ENCODE data around the gene TBC1D9.
A peak's percentile ranks its signal among the peaks of the same experiment; 100 is the strongest.

Gene TBC1D9

DNA sequence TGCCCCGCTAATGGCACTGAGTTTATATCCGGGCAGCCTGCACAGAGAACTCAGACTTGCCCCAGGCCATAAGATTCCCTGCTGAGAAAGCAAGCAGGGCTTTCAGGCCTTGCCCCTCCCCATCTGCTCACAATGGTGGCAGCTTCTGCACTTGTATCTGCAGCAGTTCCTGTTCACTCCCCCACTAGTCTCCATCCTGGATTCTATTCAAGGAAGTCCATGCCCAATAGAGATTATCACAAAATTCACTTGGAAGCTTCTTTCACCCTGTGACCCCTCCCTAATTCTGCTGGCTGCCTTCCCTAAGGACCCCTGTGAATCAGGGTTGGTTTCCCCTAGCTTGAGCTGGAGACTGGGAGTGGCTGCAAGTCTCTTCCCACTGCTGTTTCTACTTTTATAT lies 152.9 kb downstream of the TBC1D9 start:
- Histone ChIP-seq H3F3A (ENCODE audit: control insufficient read depth, insufficient read depth) (no peaks in the 10 kb centered on the region), H3K4me3 (ENCODE audit: low read length) (no peak overlapping the region), H3K4me1 (ENCODE audit: control insufficient read depth, low read length) (no peaks in the 10 kb centered on the region), H3K79me2 (ENCODE audit: control insufficient read depth, low read length) (no peaks in the 10 kb centered on the region), H3K36me3 (ENCODE audit: control insufficient read depth, low read length) (no peaks in the 10 kb centered on the region), H3K9me2 (replicated peaks; ENCODE audit: control insufficient read depth, low read length) (no peaks in the 10 kb centered on the region), H3K27me3 (ENCODE audit: control insufficient read depth, low read length) (no peaks in the 10 kb centered on the region), H3K4me2 (ENCODE audit: low read length) (no peak overlapping the region), H3K9me3 (ENCODE audit: control insufficient read depth, insufficient read depth, low read length) (no peaks in the 10 kb centered on the region), H3K27ac (ENCODE audit: low read depth, low read length) (no peak overlapping the region), H4K20me1 (ENCODE audit: control insufficient read depth, insufficient read depth, low read depth, low read length) (no peaks in the 10 kb centered on the region)
- TF ChIP-seq EZH2phosphoT487 (IDR thresholded peaks at IDR 0.05; ENCODE audit: borderline replicate concordance, low read length): no peak

DNA sequence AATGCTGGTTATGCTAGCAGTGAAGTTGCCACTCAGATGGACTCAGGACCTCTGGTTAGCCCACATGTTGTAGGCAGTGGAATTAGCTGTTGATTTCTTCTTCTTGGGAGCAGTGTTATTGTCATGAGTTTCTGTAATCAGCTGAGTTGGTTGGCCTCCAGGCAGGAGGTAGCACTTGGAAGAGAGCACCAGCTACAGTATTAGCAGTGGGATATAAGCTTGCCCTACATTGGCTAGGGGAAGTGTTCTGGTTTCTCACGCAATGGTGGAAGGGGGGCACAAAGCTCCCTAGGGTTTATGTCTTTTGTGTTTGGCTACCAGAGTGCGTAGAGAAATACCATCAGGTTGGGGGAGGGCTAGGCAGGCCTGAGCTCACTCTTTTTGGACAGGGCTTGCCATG lies 153.5 kb downstream of the TBC1D9 start:
- Histone ChIP-seq H3F3A (ENCODE audit: control insufficient read depth, insufficient read depth) (no peaks in the 10 kb centered on the region), H3K79me2 (ENCODE audit: control insufficient read depth, low read length) (no peaks in the 10 kb centered on the region), H3K9me2 (replicated peaks; ENCODE audit: control insufficient read depth, low read length) (no peaks in the 10 kb centered on the region), H4K20me1 (ENCODE audit: control insufficient read depth, insufficient read depth, low read depth, low read length) (no peaks in the 10 kb centered on the region), H3K4me1 (ENCODE audit: control insufficient read depth, low read length) (no peaks in the 10 kb centered on the region), H3K27ac (ENCODE audit: low read depth, low read length) (no peak overlapping the region), H3K4me2 (ENCODE audit: low read length) (no peak overlapping the region), H3K9me3 (ENCODE audit: control insufficient read depth, insufficient read depth, low read length) (no peaks in the 10 kb centered on the region), H3K27me3 (ENCODE audit: control insufficient read depth, low read length) (no peaks in the 10 kb centered on the region), H3K4me3 (ENCODE audit: low read length) (no peak overlapping the region), H3K36me3 (ENCODE audit: control insufficient read depth, low read length) (no peaks in the 10 kb centered on the region)
- no peak for TF ChIP-seq EZH2phosphoT487 (IDR thresholded peaks at IDR 0.05; ENCODE audit: borderline replicate concordance, low read length)
- TF ChIP-seq CTCF (IDR thresholded peaks at IDR 0.05; ENCODE audit: low read depth, low read length, poor library complexity, severe bottlenecking): no peak

GRCh38 chr4:140600408-140600807 lies 155.8 kb downstream of the TBC1D9 start:
- Histone ChIP-seq H3K36me3 (ENCODE audit: control insufficient read depth, low read length) (no peaks in the 10 kb centered on the region), H3F3A (ENCODE audit: control insufficient read depth, insufficient read depth) (no peaks in the 10 kb centered on the region), H4K20me1 (ENCODE audit: control insufficient read depth, insufficient read depth, low read depth, low read length) (no peaks in the 10 kb centered on the region), H3K79me2 (ENCODE audit: control insufficient read depth, low read length) (no peaks in the 10 kb centered on the region), H3K4me3 (ENCODE audit: low read length) (no peak overlapping the region), H3K4me2 (ENCODE audit: low read length) (no peak overlapping the region), H3K9me3 (ENCODE audit: control insufficient read depth, insufficient read depth, low read length) (no peaks in the 10 kb centered on the region), H3K27me3 (ENCODE audit: control insufficient read depth, low read length) (no peaks in the 10 kb centered on the region), H3K27ac (ENCODE audit: low read depth, low read length) (no peak overlapping the region), H3K4me1 (ENCODE audit: control insufficient read depth, low read length) (no peaks in the 10 kb centered on the region), H3K9me2 (replicated peaks; ENCODE audit: control insufficient read depth, low read length) (no peaks in the 10 kb centered on the region)
- TF ChIP-seq EZH2phosphoT487 (IDR thresholded peaks at IDR 0.05; ENCODE audit: borderline replicate concordance, low read length) (no peak), CTCF (IDR thresholded peaks at IDR 0.05; ENCODE audit: low read depth, low read length, poor library complexity, severe bottlenecking) (no peak)

DNA sequence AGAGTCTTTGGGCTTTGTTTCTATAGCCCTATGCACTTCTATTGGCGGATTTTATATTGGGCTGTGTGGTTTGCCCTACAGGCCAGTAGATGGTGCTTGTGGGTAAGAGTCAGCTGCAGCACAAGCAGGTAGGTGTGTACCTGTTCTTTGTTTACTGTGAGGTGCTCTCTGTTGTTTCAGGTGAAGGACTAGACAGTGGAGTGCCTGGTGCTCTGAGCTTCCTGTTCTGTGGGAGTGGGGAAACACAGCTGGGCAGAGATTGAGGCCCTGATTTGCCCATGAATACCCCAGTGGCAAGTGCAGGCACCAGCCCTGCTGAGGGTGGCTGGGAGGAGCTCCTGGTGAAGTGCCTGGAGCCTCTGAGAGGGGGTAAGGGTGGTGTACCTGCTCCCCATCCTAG lies 161.1 kb downstream of the TBC1D9 start:
- no peak overlapping the region for H3K4me3 ChIP-seq (ENCODE audit: low read length)
- no peaks in the 10 kb centered on the region for H3K79me2 ChIP-seq (ENCODE audit: control insufficient read depth, low read length)
- H3K9me3 ChIP-seq (ENCODE audit: control insufficient read depth, insufficient read depth, low read length): no peaks in the 10 kb centered on the region
- H4K20me1 ChIP-seq (ENCODE audit: control insufficient read depth, insufficient read depth, low read depth, low read length): no peaks in the 10 kb centered on the region
- no peaks in the 10 kb centered on the region for H3K36me3 ChIP-seq (ENCODE audit: control insufficient read depth, low read length)
- peaks cover 7% of the 10 kb centered on the region for H3K27me3 ChIP-seq (ENCODE audit: control insufficient read depth, low read length)
- no peak overlapping the region for H3K27ac ChIP-seq (ENCODE audit: low read depth, low read length)
- no peaks in the 10 kb centered on the region for H3F3A ChIP-seq (ENCODE audit: control insufficient read depth, insufficient read depth)
- TF ChIP-seq EZH2phosphoT487 (IDR thresholded peaks at IDR 0.05; ENCODE audit: borderline replicate concordance, low read length): no peak
- TF ChIP-seq CTCF (IDR thresholded peaks at IDR 0.05; ENCODE audit: low read depth, low read length, poor library complexity, severe bottlenecking): peak; percentile 79
- H3K4me2 ChIP-seq (ENCODE audit: low read length): no peak overlapping the region
- H3K4me1 ChIP-seq (ENCODE audit: control insufficient read depth, low read length): no peaks in the 10 kb centered on the region
- H3K9me2 ChIP-seq (replicated peaks; ENCODE audit: control insufficient read depth, low read length): no peaks in the 10 kb centered on the region

Measured in DOHH2 (cell line).